A549 treated with DMSO at 1 μM for 4 hours (cell line): ENCODE measurements around the gene CPHXL2. TPM values are rescaled to one million over a fixed set of nuclear protein-coding genes. Genes with fewer than 3 reads are reported as not detected.

ENCODE experiments used
- total RNA-seq: library from RNA; stranded (reverse); fragments of 200-300 nt; extraction: Qiagen RNA extraction; gene quantifications from 5 replicates; pipeline ENCODE4 v1.2.3, GENCODE V29; 2022; ENCODE audit warnings: low read depth

CPHXL2 gene
- total RNA-seq: not detected in 5 replicates

GRCh38 chr16:75676909-75677308 lies at the start of gene CPHXL2:
Gene CPHXL2 (minus strand): TSS chr16:75677009. CDS start chr16:75676999, 10 bp downstream.

GRCh38 chr16:75726390-75726789 lies 49.6 kb upstream of the CPHXL2 start, which contains the start of gene CPHXL:
Gene CPHXL (minus strand): TSS chr16:75726490. CDS start chr16:75726442, 48 bp downstream.

GRCh38 chr16:75701361-75701760 lies 24.6 kb upstream of the CPHXL2 start, which contains the start of gene DUXB:
Gene DUXB (minus strand): TSS chr16:75701461. CDS start chr16:75701418, 43 bp downstream.

DNA sequence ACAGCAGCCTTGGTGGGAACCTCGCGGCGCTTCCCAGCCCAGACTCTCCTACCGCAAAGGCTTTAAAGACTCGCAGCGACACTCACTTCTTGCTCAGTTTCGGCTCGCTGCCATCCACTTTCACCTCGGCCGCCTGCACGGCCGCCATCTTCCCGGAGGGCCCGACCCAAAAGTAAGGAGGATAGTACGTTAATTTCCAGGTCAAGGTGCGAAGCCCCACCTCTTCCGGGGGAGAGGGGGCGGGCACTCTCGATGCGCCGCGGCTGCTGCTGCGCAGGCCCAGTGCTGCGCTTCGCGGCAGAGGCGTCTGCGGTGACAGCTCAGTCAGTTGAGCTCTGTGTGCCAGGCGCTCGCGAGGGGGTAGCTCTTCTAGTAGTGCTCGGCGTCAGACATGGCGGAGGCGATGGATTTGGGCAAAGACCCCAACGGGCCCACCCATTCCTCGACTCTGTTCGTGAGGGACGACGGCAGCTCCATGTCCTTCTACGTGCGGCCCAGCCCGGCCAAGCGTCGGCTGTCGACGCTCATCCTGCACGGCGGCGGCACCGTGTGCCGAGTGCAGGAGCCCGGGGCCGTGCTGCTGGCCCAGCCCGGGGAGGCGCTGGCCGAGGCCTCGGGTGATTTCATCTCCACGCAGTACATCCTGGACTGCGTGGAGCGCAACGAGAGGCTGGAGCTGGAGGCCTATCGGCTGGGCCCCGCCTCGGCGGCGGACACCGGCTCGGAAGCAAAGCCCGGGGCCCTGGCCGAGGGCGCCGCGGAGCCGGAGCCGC lies 29.1 kb downstream of the CPHXL2 start, which contains the start of the genes KARS1 and TERF2IP:
TSS of gene KARS1 (minus strand) at position 174 of the 773 bp plus-strand sequence. CDS start at position 148, 26 bp downstream.
TSS of gene TERF2IP (plus strand) at position 282 of the 773 bp plus-strand sequence. CDS start at position 392, 110 bp downstream.

DNA sequence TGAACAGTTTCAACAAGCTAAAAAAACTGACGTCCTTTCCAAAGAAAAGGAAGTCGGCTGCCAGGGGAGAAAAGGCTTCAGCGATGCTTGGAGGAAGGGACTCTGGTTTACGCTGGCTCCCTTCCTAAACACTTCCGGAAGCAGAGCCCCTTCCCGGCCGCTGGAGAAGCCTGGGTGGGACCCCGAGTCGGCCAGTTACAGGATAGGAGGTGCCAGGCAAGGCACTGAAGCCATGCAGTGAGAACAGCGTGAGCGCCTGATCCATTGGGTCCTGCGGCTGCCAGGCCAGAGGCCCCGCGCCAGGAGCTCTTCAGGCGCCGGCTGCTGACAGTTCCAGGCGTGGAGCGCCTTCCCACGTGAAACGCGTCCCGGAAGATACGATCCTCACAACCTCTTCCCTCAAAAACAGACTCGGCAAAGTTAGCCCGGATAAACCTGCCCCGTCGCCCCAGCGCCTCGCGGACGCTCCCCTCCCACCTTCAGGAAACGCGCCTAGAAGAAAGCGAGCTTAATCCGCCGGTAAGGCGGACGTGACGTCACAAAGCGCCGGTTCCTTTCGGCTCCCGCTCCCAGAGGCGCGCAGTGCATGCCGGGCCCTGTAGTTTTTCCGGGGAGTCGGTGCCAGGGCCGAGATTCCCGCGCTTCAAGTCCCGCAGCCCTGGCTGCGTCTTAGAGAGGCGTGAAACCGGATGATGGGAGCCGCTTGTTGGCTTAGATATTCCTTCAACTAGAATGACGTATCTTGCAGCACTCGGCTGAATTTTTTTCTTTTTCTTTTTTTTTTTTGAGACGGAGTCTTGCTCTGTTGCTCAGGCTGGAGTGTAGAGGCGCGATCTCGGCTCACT lies 53.8 kb downstream of the CPHXL2 start, which contains the start of gene ADAT1:
TSS of gene ADAT1 (minus strand) at position 521 of the 845 bp plus-strand sequence. CDS start 2,482 bp downstream, outside the sequence.

Other genes starting within 250 kb of the CPHXL2 start
- gene CFDP1, start 243.5 kb downstream of the CPHXL2 start, total RNA-seq: 50.8 to 59.6 TPM (median 53.8 TPM) in 5 replicates
- gene TMEM170A, start 212.3 kb downstream of the CPHXL2 start, total RNA-seq: 12.5 to 19.0 TPM (median 16.0 TPM) in 5 replicates
- gene CHST6, start 181.6 kb downstream of the CPHXL2 start, total RNA-seq: 0.07 to 0.16 TPM (median 0.12 TPM) in 5 replicates
- gene CHST5, start 140.9 kb downstream of the CPHXL2 start, total RNA-seq: 0.07 to 0.10 TPM (median 0.08 TPM) in 3 of 5 replicates, not detected in the others
- 8.5 to 9.8 TPM (median 9.6 TPM) in 5 replicates for gene TMEM231, start 120.8 kb downstream of the CPHXL2 start, total RNA-seq
- gene GABARAPL2, start 110.6 kb downstream of the CPHXL2 start, total RNA-seq: 77.2 to 101 TPM (median 90.6 TPM) in 5 replicates
- gene ADAT1, start 53.7 kb downstream of the CPHXL2 start, total RNA-seq: 34.0 to 46.1 TPM (median 43.2 TPM) in 5 replicates
- gene KARS1, start 29.3 kb downstream of the CPHXL2 start, total RNA-seq: 173 to 184 TPM (median 178 TPM) in 5 replicates
- gene TERF2IP, start 29.2 kb downstream of the CPHXL2 start, total RNA-seq: 39.3 to 47.8 TPM (median 45.2 TPM) in 5 replicates
- gene DUXB, start 24.5 kb upstream of the CPHXL2 start, total RNA-seq: not detected in 5 replicates
- gene CPHXL, start 49.5 kb upstream of the CPHXL2 start, total RNA-seq: not detected in 5 replicates